Lower leg skin (tissue), 4 donors: ENCODE measurements around the gene IQCK. TPM values are rescaled to one million over a fixed set of nuclear protein-coding genes. Genes with fewer than 3 reads are reported as not detected.

Experiments used
- DNase-seq, 2 donors: peaks; one replicate each; pipeline ENCODE4 v3.0.0-alpha.2; 2019; ENCODE audit warnings: low spot score in 2 of 2
- H3K4me3 ChIP-seq: fragments of 200-600 bp; sonication (generic); 2 replicates; pipeline ENCODE4 v1.5.1; 2017; ENCODE audit warnings: mild to moderate bottlenecking, low read depth; ENCODE audit not compliant: poor library complexity, severe bottlenecking
- POLR2A ChIP-seq, 2 donors: fragments of 450-650 bp; IDR thresholded peaks; one replicate each; pipeline ENCODE4 v1.6.1; 2016 to 2017; ENCODE audit warnings: antibody characterized with exemption in 2 of 2, mild to moderate bottlenecking in 1 of 2, moderate library complexity in 1 of 2
- WGBS, 2 donors: methylation state at CpG; one replicate each; pipeline ENCODE4 v1.1.5; 2018; 5-methylcytosine and 5-hydroxymethylcytosine counted together
- intact Hi-C: fragments of 100-400 bp; cut with DNase I; formaldehyde crosslinking; loops from one replicate; pipeline ENCODE4 v1.15.0; 2023; ENCODE audit warnings: low total_unique reads
- total RNA-seq, 4 donors: library from RNA; depleted of rRNA; stranded (reverse); fragments of >200 nt; gene quantifications; one replicate each; pipeline ENCODE4 v1.1.0, GENCODE V29; 2016
- TF ChIP-seq, protein P1 (sequence below), 3 donors: fragments of 450-650 bp; IDR thresholded peaks; one replicate each; pipeline ENCODE4 v1.5.1; 2016; ENCODE audit warnings: antibody characterized with exemption in 3 of 3, mild to moderate bottlenecking in 3 of 3, moderate library complexity in 2 of 3

Gene IQCK
- total RNA-seq, 4 donors from 2014 or later = 6.9 to 20.7 (median 10.9) TPM

- no peak for TF ChIP-seq POLR2A (IDR thresholded peaks at IDR 0.05)
- TF ChIP-seq, protein P1, sequence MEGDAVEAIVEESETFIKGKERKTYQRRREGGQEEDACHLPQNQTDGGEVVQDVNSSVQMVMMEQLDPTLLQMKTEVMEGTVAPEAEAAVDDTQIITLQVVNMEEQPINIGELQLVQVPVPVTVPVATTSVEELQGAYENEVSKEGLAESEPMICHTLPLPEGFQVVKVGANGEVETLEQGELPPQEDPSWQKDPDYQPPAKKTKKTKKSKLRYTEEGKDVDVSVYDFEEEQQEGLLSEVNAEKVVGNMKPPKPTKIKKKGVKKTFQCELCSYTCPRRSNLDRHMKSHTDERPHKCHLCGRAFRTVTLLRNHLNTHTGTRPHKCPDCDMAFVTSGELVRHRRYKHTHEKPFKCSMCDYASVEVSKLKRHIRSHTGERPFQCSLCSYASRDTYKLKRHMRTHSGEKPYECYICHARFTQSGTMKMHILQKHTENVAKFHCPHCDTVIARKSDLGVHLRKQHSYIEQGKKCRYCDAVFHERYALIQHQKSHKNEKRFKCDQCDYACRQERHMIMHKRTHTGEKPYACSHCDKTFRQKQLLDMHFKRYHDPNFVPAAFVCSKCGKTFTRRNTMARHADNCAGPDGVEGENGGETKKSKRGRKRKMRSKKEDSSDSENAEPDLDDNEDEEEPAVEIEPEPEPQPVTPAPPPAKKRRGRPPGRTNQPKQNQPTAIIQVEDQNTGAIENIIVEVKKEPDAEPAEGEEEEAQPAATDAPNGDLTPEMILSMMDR (IDR thresholded peaks at IDR 0.05) = no peak
- WGBS, 2 donors = 88 to 92% methylated on average over 7 of the region's 7 CpGs
These were observed 163.0 kb downstream of the IQCK start for GRCh38 chr16:19881028-19881427.

DNA sequence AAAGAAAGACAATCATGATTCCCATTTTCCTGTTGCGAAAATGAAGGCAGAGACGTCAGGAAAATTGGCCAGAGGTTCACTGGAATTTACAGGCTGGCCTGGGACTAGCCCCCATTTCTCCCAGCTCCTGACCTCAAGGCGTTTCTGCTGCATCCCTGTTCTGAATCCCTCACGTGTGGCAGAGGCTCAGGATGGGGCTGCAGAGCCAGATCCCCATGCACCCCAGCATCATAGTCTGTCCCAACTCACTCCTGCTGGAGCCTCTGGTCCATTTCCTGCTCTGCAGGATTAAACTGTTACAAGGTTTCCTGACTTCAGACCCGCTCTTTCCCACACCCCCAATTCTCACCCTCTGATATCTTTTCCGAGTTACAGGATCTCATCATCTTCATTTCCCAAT is 163.7 kb downstream of the IQCK start:
- no peak for TF ChIP-seq POLR2A (IDR thresholded peaks at IDR 0.05)
- TF ChIP-seq, protein P1 (IDR thresholded peaks at IDR 0.05) = no peak
- intact Hi-C loops = no loop called here
- no peak overlapping the region for H3K4me3 ChIP-seq
- 75 to 87% methylated on average over 5 to 6 of the region's 6 CpGs for WGBS, 2 donors
- DNase-seq = no peak

More at GRCh38 chr16:19881028-19881427, 163.0 kb downstream of the IQCK start:
- no peak overlapping the region for H3K4me3 ChIP-seq
- DNase-seq = no peak
- intact Hi-C loops = no loop called here

- no peak overlapping the region for H3K4me3 ChIP-seq
- TF ChIP-seq, protein P1 (IDR thresholded peaks at IDR 0.05) = no peak
- no peak for TF ChIP-seq POLR2A (IDR thresholded peaks at IDR 0.05)
- 65 to 69% methylated on average over 9 of the region's 9 CpGs for WGBS, 2 donors
- intact Hi-C loops = no loop called here
- DNase-seq = no peak
These were observed 164.1 kb downstream of the IQCK start for GRCh38 chr16:19882186-19882585.

DNA sequence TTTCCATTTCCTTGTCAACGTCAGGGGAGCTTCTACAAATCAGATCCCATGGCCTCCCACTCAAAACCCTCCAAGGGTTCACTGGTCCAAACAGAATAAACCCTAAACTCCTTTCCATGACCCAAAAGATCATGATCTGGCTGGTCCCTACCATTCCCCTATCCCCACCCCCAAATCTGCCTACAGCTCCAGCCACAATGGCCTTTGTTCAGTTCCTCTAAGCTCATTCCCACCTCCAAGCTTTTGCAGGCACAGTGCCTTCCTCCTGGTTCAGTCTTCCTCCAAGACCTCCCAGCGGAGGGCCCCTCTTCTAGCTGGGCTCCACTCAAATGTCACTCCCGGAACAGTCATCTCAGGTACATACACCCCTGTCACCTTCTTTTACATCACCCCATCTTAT is 164.6 kb downstream of the IQCK start:
- WGBS, 2 donors = 63 to 75% methylated on average over 3 of the region's 3 CpGs
- H3K4me3 ChIP-seq = no peak overlapping the region
- DNase-seq = no peak
- intact Hi-C loops = no loop called here
- TF ChIP-seq, protein P1 (IDR thresholded peaks at IDR 0.05) = no peak
- TF ChIP-seq POLR2A (IDR thresholded peaks at IDR 0.05) = no peak

DNA sequence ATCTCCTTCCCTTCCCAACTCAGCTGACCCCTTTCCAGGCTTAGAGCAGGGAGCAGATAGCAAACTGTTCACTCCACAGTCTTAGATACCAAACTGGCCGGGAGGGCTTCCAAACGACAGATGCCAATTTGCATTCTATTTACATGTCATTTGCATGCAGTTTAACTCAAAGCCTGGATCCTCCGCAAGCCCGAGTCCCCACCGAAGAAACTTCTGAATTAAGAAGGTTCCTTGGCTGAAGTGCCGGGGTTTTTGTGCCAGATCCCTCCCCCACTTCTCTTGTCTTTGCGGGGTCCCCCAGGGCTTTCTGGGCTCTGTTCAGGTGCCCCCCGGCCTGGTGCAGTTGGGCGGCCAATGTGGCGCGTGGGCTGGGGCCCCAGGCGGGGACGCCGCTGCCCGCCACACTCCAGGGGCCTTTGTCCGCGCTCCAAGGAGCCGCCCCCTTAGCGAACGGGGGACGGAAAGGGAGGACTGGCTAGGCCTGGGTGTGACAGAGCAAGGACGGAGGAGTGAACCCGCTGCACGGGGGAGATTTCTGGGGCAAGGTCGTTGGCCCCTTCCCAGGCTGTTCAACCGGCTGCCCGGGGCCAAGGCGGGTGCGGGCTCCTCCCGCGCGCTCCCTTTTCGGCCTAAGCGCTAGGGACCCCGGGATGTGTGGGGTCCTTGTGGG is 165.4 kb downstream of the IQCK start:
- intact Hi-C loops = no loop called here
- TF ChIP-seq, protein P1 (IDR thresholded peaks at IDR 0.05) = no peak
- TF ChIP-seq POLR2A (IDR thresholded peaks at IDR 0.05) = no peak
- peak overlapping the region; percentile 39 for H3K4me3 ChIP-seq

More for the DNA sequence above, 165.4 kb downstream of the IQCK start:
- DNase-seq = peak; percentile 41 to 90
- 4% methylated on average over 30 to 35 of the region's 35 CpGs for WGBS, 2 donors
